ENCODE measurements around the gene DNAJB1. TPM values are rescaled to one million over a fixed set of nuclear protein-coding genes. Genes with fewer than 3 reads are reported as not detected.
"Not testable (repeated sequence)": the region's sequence is repeated elsewhere in the genome, so short reads cannot be mapped to it uniquely, and the experiment has no call there.

Gene DNAJB1
- 10 to 100 TPM; 48.1 to 49.5 TPM for total RNA-seq

- no peaks in the 10 kb centered on the region for H3K27me3 Mint-ChIP-seq (ENCODE audit: low read depth)
- intact Hi-C loops (cut with micrococcal nuclease) = loop anchor here (1.0 to 5.0 kb wide), 6 partner anchors 11 to 381 kb away; partner anchors contain the start of genes DDX39A and TECR
Observed at GRCh38 chr19:14517840-14518505, at the start of gene DNAJB1. Gene DNAJB1, minus strand, starts transcription at chr19:14518397. Its CDS starts 48 bp downstream, at chr19:14518349.

GRCh38 chr19:14567079-14567478 is 48.9 kb upstream of the DNAJB1 start:
- no peaks in the 10 kb centered on the region for H3K9me3 Mint-ChIP-seq
- no peaks in the 10 kb centered on the region for H3K27me3 Mint-ChIP-seq (ENCODE audit: low read depth)
- peak overlapping the region; percentile 59 for H3K27ac Mint-ChIP-seq
- H3K36me3 Mint-ChIP-seq (ENCODE audit: low read depth) = peaks cover 9% of the 10 kb centered on the region
- H3K4me3 Mint-ChIP-seq = no peak overlapping the region
- intact Hi-C loops (cut with micrococcal nuclease) = no loop called here
- CTCF ChIA-PET = interaction anchor here (1.5 kb wide), 1 partner anchor 10 kb away, joined by 6 read pairs; no protein-coding TSS in a partner anchor
- DNase-seq = no peak
- H3K4me1 Mint-ChIP-seq (ENCODE audit: low read depth) = peaks cover 37% of the 10 kb centered on the region

More at GRCh38 chr19:14517840-14518505, at the start of gene DNAJB1:
- H3K4me3 Mint-ChIP-seq = peak within 1 kb of the TSS; percentile 89
- DNase-seq = peak; percentile 70
- peaks cover 63% of the 10 kb centered on the region for H3K4me1 Mint-ChIP-seq (ENCODE audit: low read depth)
- peak within 1 kb of the TSS; percentile 92 for H3K27ac Mint-ChIP-seq
- CTCF ChIA-PET = interaction anchor here (0.6 to 1.7 kb wide), 4 partner anchors 11 to 39 kb away, joined by 3 to 6 read pairs (median 4); no protein-coding TSS in a partner anchor
- no peaks in the 10 kb centered on the region for H3K9me3 Mint-ChIP-seq
- peaks cover 36% of the 10 kb centered on the region for H3K36me3 Mint-ChIP-seq (ENCODE audit: low read depth)

DNA sequence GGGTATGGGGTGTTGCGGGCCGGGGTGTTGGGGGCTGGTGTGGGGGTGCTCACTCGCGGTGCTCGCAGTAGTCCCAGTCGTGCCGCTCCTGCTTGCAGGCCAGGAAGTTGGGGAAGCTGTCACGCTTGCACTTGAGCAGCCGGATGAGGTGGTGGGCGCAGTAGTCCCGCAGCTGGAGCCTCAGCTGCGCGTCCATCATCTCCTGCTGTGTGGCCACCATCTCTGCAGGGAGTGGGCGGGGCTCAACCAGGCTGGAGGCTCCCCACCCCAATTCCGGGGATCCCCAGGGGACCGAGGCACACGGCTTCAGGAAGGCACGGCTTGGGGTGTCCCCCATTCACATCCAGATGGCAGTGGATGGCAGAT is 48.5 kb upstream of the DNAJB1 start:
- H3K27ac Mint-ChIP-seq = no peak overlapping the region
- CTCF ChIA-PET = interaction anchor here (1.5 kb wide), 1 partner anchor 10 kb away, joined by 6 read pairs; no protein-coding TSS in a partner anchor
- no peaks in the 10 kb centered on the region for H3K27me3 Mint-ChIP-seq (ENCODE audit: low read depth)
- peaks cover 9% of the 10 kb centered on the region for H3K36me3 Mint-ChIP-seq (ENCODE audit: low read depth)
- H3K9me3 Mint-ChIP-seq = no peaks in the 10 kb centered on the region
- DNase-seq = no peak
- peaks cover 38% of the 10 kb centered on the region for H3K4me1 Mint-ChIP-seq (ENCODE audit: low read depth)
- no peak overlapping the region for H3K4me3 Mint-ChIP-seq
- intact Hi-C loops (cut with micrococcal nuclease) = no loop called here

GRCh38 chr19:14565765-14566711 is 47.8 kb upstream of the DNAJB1 start:
- Mint-ChIP-seq H3K36me3 (ENCODE audit: low read depth) (peaks cover 9% of the 10 kb centered on the region), H3K4me3 (no peak overlapping the region), H3K4me1 (ENCODE audit: low read depth) (peaks cover 36% of the 10 kb centered on the region), H3K27me3 (ENCODE audit: low read depth) (no peaks in the 10 kb centered on the region), H3K27ac (no peak overlapping the region), H3K9me3 (no peaks in the 10 kb centered on the region)
- intact Hi-C loops (cut with micrococcal nuclease) = no loop called here
- no peak for DNase-seq
- CTCF ChIA-PET = interaction anchor here (1.2 kb wide), 1 partner anchor 9 kb away, joined by 3 read pairs; no protein-coding TSS in a partner anchor

DNA sequence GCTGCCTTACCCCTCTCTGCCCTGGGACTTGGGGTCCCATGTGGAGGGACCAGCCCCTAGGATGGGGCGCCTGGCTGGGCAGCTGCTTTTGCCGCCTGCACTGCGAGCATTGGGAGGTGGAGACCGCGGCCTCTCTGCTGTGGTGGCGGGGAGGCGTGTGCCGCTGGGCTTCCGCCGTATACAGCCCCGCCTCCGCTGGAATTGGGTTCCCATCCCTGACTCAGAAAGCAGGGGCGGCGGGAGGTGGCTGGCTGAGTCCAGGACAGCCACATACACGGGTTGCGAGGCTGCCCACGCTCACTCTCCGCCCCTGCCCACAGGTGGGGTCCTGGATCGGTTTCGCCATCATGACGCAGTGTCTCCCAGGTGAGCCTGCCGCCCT is 47.1 kb upstream of the DNAJB1 start:
- Mint-ChIP-seq H3K27ac (no peak overlapping the region), H3K4me3 (no peak overlapping the region), H3K4me1 (ENCODE audit: low read depth) (peaks cover 34% of the 10 kb centered on the region), H3K27me3 (ENCODE audit: low read depth) (no peaks in the 10 kb centered on the region), H3K9me3 (no peaks in the 10 kb centered on the region), H3K36me3 (ENCODE audit: low read depth) (peaks cover 9% of the 10 kb centered on the region)
- CTCF ChIA-PET = interaction anchor here (1.2 kb wide), 1 partner anchor 9 kb away, joined by 3 read pairs; no protein-coding TSS in a partner anchor
- no peak for DNase-seq
- intact Hi-C loops (cut with micrococcal nuclease) = no loop called here

GRCh38 chr19:14564652-14565297 is 46.6 kb upstream of the DNAJB1 start:
- H3K4me3 Mint-ChIP-seq; H3K27ac Mint-ChIP-seq; H3K36me3 Mint-ChIP-seq (ENCODE audit: low read depth); H3K27me3 Mint-ChIP-seq (ENCODE audit: low read depth); intact Hi-C loops (cut with micrococcal nuclease); DNase-seq; H3K9me3 Mint-ChIP-seq: not testable (repeated sequence)
- CTCF ChIA-PET = interaction anchor here (1.2 kb wide), 1 partner anchor 8 kb away, joined by 3 read pairs; no protein-coding TSS in a partner anchor
- H3K4me1 Mint-ChIP-seq (ENCODE audit: low read depth) = peaks cover 34% of the 10 kb centered on the region

DNA sequence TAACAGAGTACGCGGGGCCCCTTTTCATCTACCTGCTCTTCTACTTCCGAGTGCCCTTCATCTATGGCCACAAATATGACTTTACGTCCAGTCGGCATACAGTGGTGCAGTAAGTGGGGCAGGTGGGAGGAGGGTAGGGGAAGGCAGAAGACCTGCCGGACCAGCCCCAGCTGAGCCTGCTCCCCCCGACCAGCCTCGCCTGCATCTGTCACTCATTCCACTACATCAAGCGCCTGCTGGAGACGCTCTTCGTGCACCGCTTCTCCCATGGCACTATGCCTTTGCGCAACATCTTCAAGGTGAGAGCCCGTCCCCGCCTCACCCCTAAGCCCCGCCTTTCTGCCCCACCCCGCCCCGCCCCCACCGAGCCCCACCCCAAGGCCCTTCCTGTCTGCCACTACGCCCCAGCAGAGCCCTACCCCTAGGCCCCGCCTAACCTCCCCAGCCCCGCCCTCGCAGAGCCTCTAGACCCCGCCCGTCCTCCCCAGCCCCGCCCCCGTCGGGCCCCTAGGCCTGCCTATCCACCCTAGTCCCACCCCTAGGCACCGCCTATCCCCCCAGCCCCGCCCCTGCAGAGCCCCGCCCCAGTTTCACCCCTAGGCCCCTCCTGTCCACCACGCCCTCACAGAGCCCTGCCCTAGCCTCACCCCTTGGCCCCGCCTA is 45.9 kb upstream of the DNAJB1 start:
- Mint-ChIP-seq H3K4me3 (no peak overlapping the region), H3K36me3 (ENCODE audit: low read depth) (peaks cover 9% of the 10 kb centered on the region), H3K27me3 (ENCODE audit: low read depth) (no peaks in the 10 kb centered on the region), H3K4me1 (ENCODE audit: low read depth) (peaks cover 31% of the 10 kb centered on the region), H3K27ac (peak overlapping the region; percentile 65), H3K9me3 (no peaks in the 10 kb centered on the region)
- DNase-seq = peak; percentile 60
- CTCF ChIA-PET = interaction anchor here (0.5 kb wide), 1 partner anchor 39 kb away, joined by 4 read pairs; no protein-coding TSS in a partner anchor
- intact Hi-C loops (cut with micrococcal nuclease) = no loop called here

DNA sequence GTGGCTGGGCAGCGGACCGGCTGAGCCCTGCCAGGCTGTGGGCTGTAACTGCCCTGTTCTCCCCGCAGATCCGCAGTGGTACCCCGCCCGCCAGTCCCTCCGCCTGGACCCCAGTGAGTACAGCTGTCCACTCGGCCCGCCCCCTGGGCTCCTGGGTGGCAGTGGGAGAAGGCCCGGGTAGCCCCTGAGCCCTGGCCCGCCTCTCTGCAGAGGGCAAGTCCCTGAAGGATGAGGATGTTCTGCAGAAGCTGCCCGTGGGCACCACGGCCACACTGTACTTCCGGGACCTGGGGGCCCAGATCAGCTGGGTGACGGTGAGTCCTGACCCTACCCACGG is 45.4 kb upstream of the DNAJB1 start:
- no peak overlapping the region for H3K4me3 Mint-ChIP-seq
- H3K36me3 Mint-ChIP-seq (ENCODE audit: low read depth) = peaks cover 8% of the 10 kb centered on the region
- CTCF ChIA-PET = interaction anchor here (0.5 kb wide), 1 partner anchor 40 kb away, joined by 4 read pairs; no protein-coding TSS in a partner anchor
- DNase-seq = no peak
- no peaks in the 10 kb centered on the region for H3K9me3 Mint-ChIP-seq
- intact Hi-C loops (cut with micrococcal nuclease) = no loop called here
- H3K4me1 Mint-ChIP-seq (ENCODE audit: low read depth) = peaks cover 28% of the 10 kb centered on the region
- no peaks in the 10 kb centered on the region for H3K27me3 Mint-ChIP-seq (ENCODE audit: low read depth)
- H3K27ac Mint-ChIP-seq = no peak overlapping the region

GRCh38 chr19:14562660-14563589 is 44.7 kb upstream of the DNAJB1 start:
- H3K4me1 Mint-ChIP-seq (ENCODE audit: low read depth) = peaks cover 27% of the 10 kb centered on the region

GRCh38 chr19:14561847-14562351 is 43.7 kb upstream of the DNAJB1 start:
- no peak overlapping the region for H3K27ac Mint-ChIP-seq
- peaks cover 4% of the 10 kb centered on the region for H3K36me3 Mint-ChIP-seq (ENCODE audit: low read depth)
- no peaks in the 10 kb centered on the region for H3K27me3 Mint-ChIP-seq (ENCODE audit: low read depth)
- CTCF ChIA-PET = interaction anchor here (0.8 to 2.1 kb wide), 2 partner anchors 11 to 123 kb away, joined by 4 to 5 read pairs; no protein-coding TSS in a partner anchor
- no peaks in the 10 kb centered on the region for H3K9me3 Mint-ChIP-seq
- no peak for DNase-seq
- no peak overlapping the region for H3K4me3 Mint-ChIP-seq
- H3K4me1 Mint-ChIP-seq (ENCODE audit: low read depth) = peaks cover 21% of the 10 kb centered on the region
- intact Hi-C loops (cut with micrococcal nuclease) = no loop called here

More at GRCh38 chr19:14562660-14563589, 44.7 kb upstream of the DNAJB1 start:
- no peaks in the 10 kb centered on the region for H3K27me3 Mint-ChIP-seq (ENCODE audit: low read depth)
- H3K4me3 Mint-ChIP-seq = no peak overlapping the region
- H3K36me3 Mint-ChIP-seq (ENCODE audit: low read depth) = peaks cover 6% of the 10 kb centered on the region
- intact Hi-C loops (cut with micrococcal nuclease) = no loop called here
- CTCF ChIA-PET = interaction anchor here (0.5 to 0.8 kb wide), 2 partner anchors 10 to 40 kb away, joined by 4 read pairs; no protein-coding TSS in a partner anchor
- H3K9me3 Mint-ChIP-seq = no peaks in the 10 kb centered on the region
- no peak overlapping the region for H3K27ac Mint-ChIP-seq
- DNase-seq = no peak
